Peyer's patch (tissue), 4 donors: ENCODE results near the gene ZFPM1.

Experiments used
- CTCF ChIP-seq, 6 experiments: fragments of 450-650 bp in 4 of 6; fragments of 200-600 bp in 2 of 6; sonication (generic) in 1 of 6; IDR thresholded peaks; one replicate each; pipeline ENCODE4 v1.5.1; 2017 to 2019; ENCODE audit warnings: antibody characterized with exemption in 6 of 6, mild to moderate bottlenecking in 3 of 6, moderate library complexity in 1 of 6
- POLR2A ChIP-seq, 2 donors: fragments of 450-650 bp; IDR thresholded peaks; one replicate each; pipeline ENCODE4 v1.5.1; 2017; ENCODE audit warnings: antibody characterized with exemption in 2 of 2, mild to moderate bottlenecking in 2 of 2, moderate library complexity in 2 of 2

DNA sequence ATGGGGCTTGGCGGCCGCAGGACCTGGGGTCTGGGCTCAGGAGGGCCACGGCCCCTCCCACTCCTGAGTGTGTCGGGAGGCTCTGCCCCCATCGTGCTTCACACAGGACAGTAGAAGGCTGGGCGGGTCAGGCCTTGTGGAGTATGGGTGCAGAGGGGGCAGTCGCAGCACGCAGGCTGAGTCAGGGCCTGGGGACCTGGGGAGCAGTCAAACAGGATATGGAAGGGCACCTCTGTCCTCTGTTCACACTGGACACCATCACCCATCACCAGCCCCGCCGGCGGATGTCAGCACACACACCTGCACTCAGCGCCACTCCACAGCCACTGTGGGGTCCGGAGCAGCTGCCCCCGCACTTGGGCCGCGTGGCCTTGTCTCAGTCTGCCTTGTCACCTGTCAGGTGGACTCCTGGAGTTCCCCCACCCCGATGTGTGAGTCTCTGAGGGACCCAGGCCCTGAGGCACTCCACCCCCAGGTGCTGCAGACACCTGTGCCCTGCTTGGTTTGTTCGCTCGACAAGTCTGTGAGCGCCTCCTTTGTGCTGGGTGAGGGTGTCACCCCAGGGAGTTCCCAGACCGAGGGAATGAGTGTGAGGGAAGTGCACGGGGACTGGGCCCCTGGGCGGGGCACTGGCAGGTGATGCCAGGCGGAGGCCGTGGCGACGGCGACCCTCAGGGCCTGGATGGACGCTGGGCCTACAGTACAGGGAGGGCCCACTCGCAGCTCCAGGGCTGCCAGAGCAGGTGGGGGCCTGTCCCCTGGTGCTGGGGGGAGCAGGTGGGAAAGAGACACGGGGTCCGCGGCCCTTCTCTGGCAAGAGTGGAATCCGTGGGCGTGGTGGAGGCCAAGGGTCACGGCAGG lies 31.7 kb downstream of the ZFPM1 start:
- TF ChIP-seq CTCF (IDR thresholded peaks at IDR 0.05) = no peak
- TF ChIP-seq POLR2A (IDR thresholded peaks at IDR 0.05) = peak in 1 of 2 donors; percentile 44
